ENCODE data around the gene SEPTIN8. TPM values are rescaled to one million over a fixed set of nuclear protein-coding genes. Genes with fewer than 3 reads are reported as not detected.

The SEPTIN8 gene
- total and polyA plus RNA-seq, 2 donors (not counting 3 experiments of a cell fraction or from before 2014, with no cell fraction given): 56.6 to 82.1 TPM

DNA sequence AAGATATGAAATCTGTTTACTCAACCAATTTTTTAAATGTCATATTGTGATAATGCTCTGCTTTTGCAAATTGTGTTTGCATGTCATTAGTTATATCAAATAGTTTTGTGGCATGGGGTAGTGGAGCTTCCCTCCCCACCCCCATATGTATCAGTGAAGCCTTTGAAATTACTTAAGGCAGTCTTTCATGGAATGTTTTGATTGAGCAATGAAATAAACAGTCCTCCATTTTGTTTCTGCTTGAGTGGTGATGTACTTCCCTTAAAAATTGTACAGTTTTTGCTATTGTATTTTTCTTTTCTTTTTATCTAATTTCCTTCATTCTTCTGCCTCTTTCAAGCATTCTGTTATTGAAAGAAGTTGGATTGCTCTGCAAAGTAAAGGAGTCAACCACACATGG is 39.5 kb upstream of the SEPTIN8 start:
- H3K4me1 ChIP-seq (ENCODE audit: control insufficient read depth, extremely low read depth, insufficient read depth, low read length): peaks cover 2% of the 10 kb centered on the region
- H3K9me3 ChIP-seq (replicated peaks; ENCODE audit: control insufficient read depth, insufficient read depth, low read length): no peaks in the 10 kb centered on the region
- no peak overlapping the region for H2AFZ ChIP-seq (ENCODE audit: low read depth, low read length)
- no peaks in the 10 kb centered on the region for H3K36me3 ChIP-seq (ENCODE audit: control insufficient read depth in 2 of 2, extremely low read depth in 1 of 2, insufficient read depth in 2 of 2, low read length in 2 of 2)
- CTCF ChIA-PET: interaction anchor here (1.0 to 1.1 kb wide), 2 partner anchors 9 to 290 kb away, joined by 3 to 4 read pairs; no protein-coding TSS in a partner anchor
- POLR2A ChIA-PET: no interaction called here
- no peaks in the 10 kb centered on the region for H3K79me2 ChIP-seq (ENCODE audit: control insufficient read depth, insufficient read depth, low read length)
- no peak overlapping the region for H3K9ac ChIP-seq (replicated peaks; ENCODE audit: extremely low read depth, insufficient read depth, low read length)
- H3K27ac ChIP-seq (ENCODE audit: insufficient read depth, low read depth, low read length): no peak overlapping the region
- H3K9me1 ChIP-seq (replicated peaks; ENCODE audit: control insufficient read depth, extremely low read depth, insufficient read depth, low read length): no peaks in the 10 kb centered on the region
- TF ChIP-seq EZH2 (IDR thresholded peaks at IDR 0.05; ENCODE audit: borderline replicate concordance, low read depth, low read length, severe bottlenecking) (no peak), GATA2 (IDR thresholded peaks at IDR 0.05; ENCODE audit: insufficient read depth, insufficient read length, low read depth, low read length) (no peak), MYC (IDR thresholded peaks at IDR 0.05; ENCODE audit: low read depth, low read length) (no peak), JUN (IDR thresholded peaks at IDR 0.05; ENCODE audit: borderline replicate concordance, insufficient read depth, insufficient read length, low read depth) (no peak), CTCF (IDR thresholded peaks at IDR 0.05; ENCODE audit: extremely low read depth in 1 of 2, insufficient read depth in 1 of 2, low read depth in 1 of 2, low read length in 2 of 2) (no peak), POLR2AphosphoS5 (IDR thresholded peaks at IDR 0.05; ENCODE audit: insufficient read depth, low read depth, low read length) (no peak), FOS (IDR thresholded peaks at IDR 0.05; ENCODE audit: borderline replicate concordance, insufficient read depth, low read length) (no peak), POLR2A (IDR thresholded peaks at IDR 0.05; ENCODE audit: low read depth, low read length) (no peak)
- TF ChIP-seq, protein P1, sequence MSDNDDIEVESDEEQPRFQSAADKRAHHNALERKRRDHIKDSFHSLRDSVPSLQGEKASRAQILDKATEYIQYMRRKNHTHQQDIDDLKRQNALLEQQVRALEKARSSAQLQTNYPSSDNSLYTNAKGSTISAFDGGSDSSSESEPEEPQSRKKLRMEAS (IDR thresholded peaks at IDR 0.05; ENCODE audit: insufficient read depth, insufficient read length): no peak
- H3K27me3 ChIP-seq (ENCODE audit: control insufficient read depth in 2 of 2, insufficient read depth in 2 of 2, low read length in 2 of 2): peaks cover 13 to 24% of the 10 kb centered on the region in 2 experiments
- H3K4me2 ChIP-seq (ENCODE audit: insufficient read depth, low read length): no peak overlapping the region
- dilution Hi-C loops (cut with MboI; ENCODE audit: extremely low pct_ligation_motif_present, low sequenced_read_pairs) (no loop called here), intact Hi-C loops (cut with micrococcal nuclease) (no loop called here)
- DNase-seq (ENCODE audit: low read depth, low spot score) (no peak), FAIRE-seq (no peak)
- BruUV-seq (replicated peaks): no TSS peak
- H3K4me3 ChIP-seq (replicated peaks in 1 of 3; ENCODE audit: insufficient read depth in 1 of 3, low read depth in 1 of 3, low read length in 3 of 3): no peak overlapping the region
- H4K20me1 ChIP-seq (replicated peaks; ENCODE audit: control insufficient read depth, extremely low read depth, insufficient read depth, low read length): no peaks in the 10 kb centered on the region

All from endothelial cell of umbilical vein (primary cell).